Germinal center (tissue), 1 donor: ENCODE results near the gene CBY1.
"Not testable (repeated sequence)": the region's sequence is repeated elsewhere in the genome, so short reads cannot be mapped to it uniquely, and the experiment has no call there.

Experiments used
- DNase-seq: peaks from one replicate; pipeline ENCODE4 v3.0.0; 2012; ENCODE audit warnings: mixed read lengths, low spot score

CBY1 gene

DNA sequence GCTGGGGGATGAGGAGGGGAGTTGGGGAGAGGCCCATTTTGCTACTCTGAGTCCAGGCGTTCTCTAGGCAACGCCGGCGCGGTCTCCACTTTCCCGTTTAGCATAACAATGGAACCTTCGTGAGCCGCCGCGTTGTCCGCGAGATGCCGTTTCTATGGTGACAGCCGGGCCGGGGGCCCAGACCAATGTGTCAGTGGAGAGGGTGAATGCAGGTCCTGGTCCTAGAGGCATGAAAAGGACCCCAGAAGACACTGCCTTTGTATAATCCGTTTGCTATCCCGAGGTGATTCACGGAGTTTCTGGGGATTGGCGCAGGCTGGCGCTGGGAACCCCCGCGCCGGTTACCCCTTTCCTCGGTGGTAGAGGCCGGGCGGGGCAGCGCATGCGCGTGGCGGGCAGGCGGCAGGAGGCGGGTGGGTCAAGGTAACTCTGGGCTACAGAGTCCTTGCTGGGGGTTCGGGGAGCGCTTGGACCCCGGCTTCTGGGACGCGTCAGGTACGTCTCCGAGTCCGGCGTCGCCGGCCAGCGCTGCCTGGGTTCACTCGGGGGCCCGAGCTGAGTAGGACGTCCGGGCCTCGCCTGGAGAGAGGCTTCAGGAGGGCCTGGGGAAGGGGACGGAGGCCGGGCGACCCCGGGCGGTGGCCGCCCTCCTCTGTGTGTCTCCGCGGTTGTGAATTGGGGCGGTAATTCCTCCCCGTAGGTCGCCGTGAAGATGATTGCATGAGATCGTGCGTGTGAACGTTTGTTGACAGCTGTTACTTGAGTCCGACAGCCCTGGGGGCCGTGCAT is at the start of gene CBY1, which contains the start of gene FAM227A:
TSS of gene CBY1 (plus strand) at position 383 of the 789 bp plus-strand sequence. CDS start 11,417 bp downstream, outside the sequence.
TSS of gene FAM227A (minus strand) at position 137 of the 789 bp plus-strand sequence. CDS start 6,224 bp downstream, outside the sequence.
- DNase-seq = peak; percentile 96

DNA sequence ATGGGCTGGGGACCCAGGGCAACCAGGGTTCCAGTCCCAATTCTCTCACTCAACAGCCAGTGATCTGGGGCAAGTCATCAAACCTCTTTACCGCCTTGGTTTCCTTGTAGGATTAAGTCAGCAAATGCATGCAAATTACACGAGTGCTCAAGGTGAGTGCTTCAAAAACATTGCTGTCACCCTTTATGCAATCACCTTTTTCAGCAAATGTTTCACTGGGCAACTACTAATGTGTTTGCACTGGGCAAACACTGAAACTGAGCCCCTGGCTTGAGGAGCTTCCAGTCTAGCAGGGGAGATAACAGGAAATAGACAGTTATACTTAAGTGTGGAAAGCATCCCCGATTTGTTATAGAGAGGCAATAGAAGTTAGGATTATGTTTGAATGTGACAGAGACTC is 48.8 kb upstream of the CBY1 start:
- DNase-seq = no peak

DNA sequence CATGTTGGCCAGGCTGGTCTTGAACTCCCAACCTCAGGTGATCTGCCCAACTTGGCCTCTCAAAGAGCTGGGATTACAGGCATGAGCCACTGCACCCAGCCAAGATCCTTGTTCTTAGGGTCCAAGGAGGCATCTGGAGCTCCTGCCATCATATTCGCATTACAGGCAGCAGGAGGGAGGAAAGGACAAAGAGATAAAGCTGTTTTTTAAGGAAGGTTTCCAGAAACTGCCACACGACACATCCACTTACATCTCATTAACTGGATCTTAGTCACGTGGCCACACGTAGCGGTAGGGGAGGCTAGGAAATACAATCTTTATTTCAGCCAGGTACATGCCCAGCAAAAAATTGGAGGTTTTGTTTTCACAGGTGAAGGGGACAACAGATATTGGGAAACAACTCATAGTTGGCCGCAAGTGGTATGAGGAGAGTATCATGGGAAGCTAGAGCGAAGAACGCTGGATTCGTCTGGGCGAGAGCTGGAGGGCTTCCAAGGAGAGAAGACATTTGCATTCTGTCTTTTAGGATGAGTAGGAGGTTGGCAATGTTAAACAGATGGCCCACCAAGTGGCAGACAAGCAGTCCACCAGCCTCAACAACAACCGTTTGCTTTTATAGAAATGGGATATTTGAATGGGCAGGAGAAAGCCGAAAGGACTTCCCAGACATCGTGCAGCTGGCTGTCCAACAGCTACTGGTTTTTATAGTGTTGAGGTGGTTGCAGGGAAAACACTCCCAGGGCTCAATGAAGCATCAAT is 47.3 kb upstream of the CBY1 start:
- DNase-seq = no peak

DNA sequence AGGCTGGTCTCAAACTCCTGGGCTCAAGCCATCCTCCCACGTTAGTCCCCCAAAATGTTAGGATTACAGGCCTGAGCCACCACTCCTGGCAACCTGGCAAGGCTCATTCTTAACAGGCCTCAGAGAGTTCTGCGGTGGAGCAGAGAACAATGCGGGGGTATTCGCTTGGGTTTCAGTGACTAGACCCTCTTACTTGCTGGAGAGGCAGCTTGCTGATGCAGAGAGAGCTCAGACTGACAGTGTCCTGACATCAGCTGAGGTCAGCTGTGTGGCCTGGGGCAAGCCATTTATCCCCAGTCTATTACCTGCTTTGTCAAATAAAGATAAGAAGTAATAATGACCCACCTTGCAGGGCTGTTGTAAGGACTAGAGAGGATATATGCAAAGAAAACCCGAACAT is 46.2 kb upstream of the CBY1 start:
- DNase-seq = no peak

DNA sequence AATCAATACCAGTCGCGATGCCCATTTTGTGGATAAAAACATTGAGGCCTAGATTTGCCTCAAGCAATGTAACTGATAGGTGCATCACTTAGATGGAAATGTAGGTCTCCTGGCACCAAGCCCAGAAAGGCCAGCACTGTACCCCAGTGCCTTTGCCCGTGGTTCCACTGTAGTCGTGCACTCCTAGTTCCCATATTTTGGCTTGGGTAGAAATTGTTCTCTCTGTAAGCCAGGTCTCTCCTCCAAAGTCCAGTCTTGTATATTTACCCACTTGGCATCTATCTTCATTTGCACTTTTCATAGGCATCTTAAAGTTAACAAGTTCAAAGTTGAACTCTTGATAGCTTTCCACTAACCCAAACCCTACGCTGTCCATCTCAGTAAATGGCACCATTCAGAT is 44.9 kb upstream of the CBY1 start:
- no peak for DNase-seq

DNA sequence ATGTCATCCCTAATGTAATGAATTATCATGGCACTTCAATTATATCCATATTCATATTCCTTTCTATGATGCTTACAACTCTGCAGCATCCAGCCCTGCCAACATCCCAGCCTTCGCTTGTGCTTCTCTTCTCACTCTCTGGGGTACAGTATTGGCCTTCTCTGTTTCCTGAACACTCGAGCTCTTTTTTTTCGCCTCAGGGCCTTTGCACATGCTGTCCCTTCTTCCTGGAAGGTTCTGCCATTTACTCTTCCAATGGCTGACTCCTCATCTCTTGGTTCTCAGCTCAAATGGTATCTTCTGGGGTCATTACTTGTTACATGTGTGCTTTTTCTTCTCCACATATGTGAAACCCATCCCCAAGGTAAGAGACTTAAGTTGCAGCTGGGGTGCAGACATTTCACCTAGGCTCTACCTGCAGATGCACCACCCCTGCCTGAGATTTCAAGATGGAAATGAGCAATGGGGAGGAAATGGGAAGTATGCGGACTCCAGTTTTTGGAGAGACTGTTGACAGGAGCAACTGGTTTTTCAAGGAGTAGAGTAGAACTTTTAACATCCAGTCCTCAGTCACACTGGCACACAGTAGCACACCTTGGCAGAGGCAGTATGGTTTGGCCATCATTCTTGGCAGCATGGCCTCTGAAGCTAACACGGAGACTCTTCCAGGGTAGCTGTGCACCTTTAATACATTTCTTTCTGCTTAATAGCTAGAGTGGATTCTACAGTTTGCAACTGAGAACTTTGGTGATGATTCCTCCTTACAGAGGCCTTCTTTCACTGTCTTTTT is 44.0 kb upstream of the CBY1 start:
- DNase-seq = no peak

- no peak for DNase-seq
These were observed 42.9 kb upstream of the CBY1 start for GRCh38 chr22:38613588-38613987.

GRCh38 chr22:38614332-38615063 is 41.9 kb upstream of the CBY1 start:
- no peak for DNase-seq

DNA sequence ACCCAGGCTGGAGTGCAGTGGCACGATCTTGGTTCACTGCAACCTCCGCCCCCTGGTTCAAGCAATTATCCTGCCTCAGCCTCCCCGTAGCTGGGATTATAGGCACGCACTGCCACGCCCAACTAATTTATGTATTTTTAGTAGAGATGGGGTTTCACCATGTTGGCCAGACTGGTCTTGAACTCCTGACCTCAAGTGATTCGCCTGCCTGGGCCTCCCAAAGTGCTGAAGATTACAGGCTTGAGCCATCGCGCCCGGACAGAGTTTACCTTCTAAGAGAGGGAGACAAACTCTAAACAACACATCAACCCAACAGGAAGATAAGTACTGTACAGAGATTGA is 41.4 kb upstream of the CBY1 start:
- not testable (repeated sequence) for DNase-seq

- no peak for DNase-seq
These were observed 38.2 kb upstream of the CBY1 start for GRCh38 chr22:38618258-38618657.

GRCh38 chr22:38618682-38619081 is 37.8 kb upstream of the CBY1 start:
- DNase-seq = no peak

DNA sequence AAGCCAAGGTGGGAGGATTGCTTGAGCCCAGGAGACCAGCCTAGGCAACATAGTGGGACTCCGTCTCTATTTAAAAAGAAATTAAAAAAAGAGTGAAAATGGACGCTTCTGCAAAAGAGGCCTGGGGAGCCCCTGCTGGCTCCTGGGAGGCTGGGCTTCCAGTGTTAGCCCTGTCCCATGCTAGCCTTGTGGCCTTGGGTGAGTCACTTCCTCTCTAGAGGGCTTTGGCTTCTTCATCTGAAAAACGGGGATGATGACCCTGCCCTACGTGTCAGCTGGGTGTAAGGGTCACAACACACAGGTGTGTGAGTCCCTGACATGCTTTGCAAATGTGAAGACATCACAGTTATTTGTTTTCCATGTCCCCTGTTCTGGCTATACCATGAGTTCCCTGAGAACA is 33.1 kb upstream of the CBY1 start:
- no peak for DNase-seq

GRCh38 chr22:38628444-38628843 is 28.0 kb upstream of the CBY1 start:
- DNase-seq = no peak

DNA sequence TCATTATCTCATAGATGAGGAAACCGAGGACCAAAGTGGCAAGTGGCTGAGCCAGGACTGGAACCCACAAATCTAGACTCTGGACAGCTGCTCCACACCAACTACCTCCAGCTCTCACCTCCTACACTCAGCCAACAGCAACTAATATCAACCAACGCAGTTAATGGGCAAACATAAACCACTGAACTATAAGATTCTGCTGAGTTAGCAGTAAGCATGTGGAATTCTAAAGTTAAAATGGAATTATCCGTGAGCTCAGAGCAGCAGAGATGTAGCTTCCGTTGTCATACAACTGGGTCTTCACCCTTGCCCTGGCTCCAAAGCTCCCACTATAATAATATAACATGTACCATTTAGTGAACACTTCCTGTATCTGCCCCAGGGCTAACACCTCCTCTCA is 27.3 kb upstream of the CBY1 start:
- DNase-seq = no peak

GRCh38 chr22:38631724-38632123 is 24.7 kb upstream of the CBY1 start:
- no peak for DNase-seq

- DNase-seq = no peak
These were observed 23.9 kb upstream of the CBY1 start for GRCh38 chr22:38632528-38632927.

DNA sequence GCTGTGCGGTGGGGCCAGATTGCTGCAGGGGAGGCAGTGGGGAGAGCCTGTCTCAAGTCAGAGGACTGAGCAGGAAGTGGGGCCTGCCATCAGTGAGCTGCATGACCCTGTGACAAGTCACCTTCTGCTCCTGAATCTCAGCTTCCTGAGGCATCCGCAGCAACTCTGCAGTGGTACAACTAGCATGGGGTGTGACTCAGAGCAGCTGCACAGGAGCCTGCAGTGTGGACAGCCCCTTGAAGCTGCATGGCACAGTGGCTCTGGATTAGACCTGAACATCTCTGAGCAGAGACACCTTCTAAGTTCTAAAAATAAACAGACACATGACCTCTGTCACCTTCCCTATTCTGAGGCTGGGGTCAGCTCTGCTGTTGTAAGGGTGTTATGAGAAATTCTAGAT is 18.2 kb upstream of the CBY1 start:
- no peak for DNase-seq

GRCh38 chr22:38638728-38639127 is 17.7 kb upstream of the CBY1 start:
- no peak for DNase-seq

DNA sequence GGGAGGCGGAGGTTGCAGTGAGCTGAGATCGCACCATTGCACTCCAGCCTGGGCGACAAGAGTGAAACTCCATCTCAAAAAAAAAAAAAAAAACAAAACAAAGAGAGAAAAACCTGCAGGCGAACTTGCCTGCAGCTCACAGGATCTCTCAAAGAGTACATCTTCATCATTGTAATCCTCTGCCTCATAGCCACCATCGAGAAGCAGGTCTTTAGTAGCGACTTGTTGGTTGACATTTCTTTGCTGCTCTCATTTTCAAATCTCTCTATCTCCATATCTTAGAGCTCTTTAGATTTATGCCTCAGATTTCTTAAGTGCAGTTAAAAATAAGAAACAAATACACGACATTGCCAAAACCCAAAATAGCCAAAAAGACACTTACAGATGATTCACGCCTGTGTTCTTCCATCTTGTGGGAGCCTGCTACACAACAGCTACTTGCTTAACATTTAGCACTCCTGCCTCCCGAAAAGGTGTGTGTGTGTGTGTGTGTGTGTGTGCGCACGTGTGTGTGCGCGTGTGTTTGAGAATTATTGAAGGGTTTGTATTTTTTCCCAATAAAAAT is 14.9 kb upstream of the CBY1 start:
- no peak for DNase-seq

DNA sequence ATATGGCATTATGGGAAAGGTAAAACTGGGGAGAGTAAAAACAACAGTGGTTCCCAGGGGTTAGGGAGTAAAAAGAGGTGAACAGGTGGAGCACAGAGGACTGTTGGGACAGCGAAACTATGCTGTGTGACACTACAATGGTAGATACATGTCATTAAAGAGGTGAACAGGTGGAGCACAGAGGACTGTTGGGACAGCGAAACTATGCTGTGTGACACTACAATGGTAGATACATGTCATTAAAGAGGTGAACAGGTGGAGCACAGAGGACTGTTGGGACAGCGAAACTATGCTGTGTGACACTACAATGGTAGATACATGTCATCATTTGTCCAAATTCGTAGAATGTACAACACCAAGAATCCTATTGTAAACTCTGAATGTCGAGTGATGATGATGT is 12.2 kb upstream of the CBY1 start:
- DNase-seq = not testable (repeated sequence)

DNA sequence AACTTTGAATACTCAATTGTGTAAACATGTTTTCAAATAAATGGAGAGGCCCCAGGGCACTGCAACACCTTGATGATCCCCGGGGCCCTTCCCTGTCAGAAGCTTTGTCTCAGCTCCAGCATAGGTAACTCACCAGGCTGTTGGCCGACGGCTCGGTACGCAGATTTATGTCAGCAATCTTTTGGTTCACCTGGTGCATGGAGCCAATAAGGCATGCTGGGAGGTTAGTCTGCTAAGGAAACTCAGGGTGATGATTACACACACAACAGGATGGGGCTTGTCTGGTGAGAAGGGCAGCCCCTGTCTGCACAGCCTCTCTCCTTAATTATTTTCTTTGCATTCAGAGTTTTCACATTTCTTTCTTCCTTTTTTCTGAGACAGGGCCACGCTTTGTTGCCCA is 11.0 kb upstream of the CBY1 start:
- DNase-seq = no peak
